Brain microvascular endothelial cell (primary cell): Measurements from ENCODE around the gene DNMT3A.

ENCODE experiments used
- DNase-seq: peaks from one replicate; pipeline ENCODE4 v3.0.0-alpha.2; 2020
- H3K27ac ChIP-seq: fragments of 250-450 bp; sonication (Bioruptor Pico); 2 replicates; pipeline ENCODE4 v1.5.1; 2020; ENCODE audit warnings: mild to moderate bottlenecking, moderate library complexity
- H3K27me3 ChIP-seq: fragments of 250-450 bp; sonication (Bioruptor Pico); replicated peaks from 2 replicates; pipeline ENCODE4 v1.5.1; 2020; ENCODE audit warnings: mild to moderate bottlenecking
- H3K36me3 ChIP-seq: fragments of 250-450 bp; sonication (Bioruptor Pico); replicated peaks from 2 replicates; pipeline ENCODE4 v1.5.1; 2020; ENCODE audit warnings: mild to moderate bottlenecking
- H3K4me3 ChIP-seq: 2 replicates; pipeline ENCODE4 v1.5.1; 2011; ENCODE audit warnings: low read depth, mild to moderate bottlenecking, control low read depth, low read length, moderate library complexity
- in situ Hi-C: cut with HindIII; loops from 2 replicates; pipeline ENCODE4 v1.10.0; 2017; ENCODE audit warnings: low sequenced_read_pairs, low pct_ligation_motif_present
- TF ChIP-seq, protein P1 (sequence below): IDR thresholded peaks from 2 replicates; pipeline ENCODE4 v1.5.1; 2011; ENCODE audit warnings: low read depth, mild to moderate bottlenecking, moderate library complexity, low read length, control low read depth, inconsistent platforms; ENCODE audit errors: missing control alignments

Gene DNMT3A

DNA sequence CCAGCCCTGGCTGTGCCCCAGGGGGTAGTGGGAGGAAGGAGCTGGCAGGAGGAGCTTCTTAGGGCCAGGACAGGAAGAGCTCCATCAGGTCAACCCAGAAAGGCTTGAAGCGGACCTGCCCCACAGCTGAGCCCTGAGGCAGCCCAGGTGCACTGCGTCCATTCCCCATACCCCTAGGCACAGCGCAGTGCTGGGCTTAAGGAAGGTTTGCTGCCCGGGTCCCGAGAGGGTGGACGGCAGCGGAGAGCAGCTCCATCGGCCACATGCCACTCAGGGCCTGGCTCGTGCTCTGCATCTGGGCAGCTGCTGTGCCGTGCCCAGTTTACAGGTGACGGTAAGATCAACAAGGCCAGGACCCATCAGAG is 26.4 kb downstream of the DNMT3A start:
- Histone ChIP-seq H3K4me3 (no peak overlapping the region), H3K27me3 (no peaks in the 10 kb centered on the region), H3K27ac (no peak overlapping the region), H3K36me3 (no peaks in the 10 kb centered on the region)
- in situ Hi-C loops: no loop called here
- TF ChIP-seq, protein P1, sequence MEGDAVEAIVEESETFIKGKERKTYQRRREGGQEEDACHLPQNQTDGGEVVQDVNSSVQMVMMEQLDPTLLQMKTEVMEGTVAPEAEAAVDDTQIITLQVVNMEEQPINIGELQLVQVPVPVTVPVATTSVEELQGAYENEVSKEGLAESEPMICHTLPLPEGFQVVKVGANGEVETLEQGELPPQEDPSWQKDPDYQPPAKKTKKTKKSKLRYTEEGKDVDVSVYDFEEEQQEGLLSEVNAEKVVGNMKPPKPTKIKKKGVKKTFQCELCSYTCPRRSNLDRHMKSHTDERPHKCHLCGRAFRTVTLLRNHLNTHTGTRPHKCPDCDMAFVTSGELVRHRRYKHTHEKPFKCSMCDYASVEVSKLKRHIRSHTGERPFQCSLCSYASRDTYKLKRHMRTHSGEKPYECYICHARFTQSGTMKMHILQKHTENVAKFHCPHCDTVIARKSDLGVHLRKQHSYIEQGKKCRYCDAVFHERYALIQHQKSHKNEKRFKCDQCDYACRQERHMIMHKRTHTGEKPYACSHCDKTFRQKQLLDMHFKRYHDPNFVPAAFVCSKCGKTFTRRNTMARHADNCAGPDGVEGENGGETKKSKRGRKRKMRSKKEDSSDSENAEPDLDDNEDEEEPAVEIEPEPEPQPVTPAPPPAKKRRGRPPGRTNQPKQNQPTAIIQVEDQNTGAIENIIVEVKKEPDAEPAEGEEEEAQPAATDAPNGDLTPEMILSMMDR: no peak
- DNase-seq: no peak

GRCh38 chr2:25314514-25315315 is 27.0 kb downstream of the DNMT3A start:
- no peak overlapping the region for H3K4me3 ChIP-seq
- no peak for DNase-seq
- H3K27ac ChIP-seq: no peak overlapping the region
- TF ChIP-seq, protein P1: no peak
- no peaks in the 10 kb centered on the region for H3K36me3 ChIP-seq
- no peaks in the 10 kb centered on the region for H3K27me3 ChIP-seq
- in situ Hi-C loops: no loop called here

DNA sequence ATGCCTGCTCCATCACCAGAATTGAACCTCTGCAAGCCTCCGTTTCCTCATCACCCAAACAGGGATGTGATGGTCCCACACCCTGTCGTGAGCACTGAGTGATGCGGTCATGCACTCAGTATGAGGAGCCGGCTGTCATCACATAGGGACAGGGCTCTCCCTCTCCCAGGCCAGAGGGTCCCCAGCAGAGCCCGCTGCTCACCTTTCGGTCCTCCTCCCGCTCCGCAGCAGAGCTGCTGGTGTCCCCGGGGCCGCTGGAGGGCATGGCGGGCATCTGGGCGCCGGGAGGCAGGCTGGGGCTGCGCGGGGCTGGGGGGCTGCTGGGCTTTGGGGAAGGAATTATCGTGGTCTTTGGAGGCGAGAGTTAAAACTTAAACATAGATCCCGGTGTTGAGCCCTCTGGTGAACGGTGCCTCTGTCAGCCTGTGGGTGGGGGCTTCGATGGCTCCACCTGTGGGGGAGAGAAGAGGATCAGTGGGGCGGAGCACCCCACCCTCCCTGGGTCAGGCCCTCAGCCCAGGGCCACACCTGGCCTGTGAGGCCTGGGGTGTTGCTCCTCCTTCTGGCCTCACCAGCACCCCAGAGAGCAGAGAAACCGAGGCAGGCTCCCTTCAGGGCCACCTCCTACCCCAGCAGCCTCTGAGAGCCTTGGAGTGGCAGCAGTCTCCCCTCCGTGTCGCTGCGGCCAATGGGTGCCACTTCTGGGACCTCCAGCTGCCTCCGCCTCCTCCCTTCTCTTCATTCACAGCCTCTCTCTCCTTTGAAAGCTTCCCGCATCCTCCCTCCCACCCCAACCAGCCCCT is 27.8 kb downstream of the DNMT3A start:
- no peaks in the 10 kb centered on the region for H3K36me3 ChIP-seq
- no peak for DNase-seq
- no peak overlapping the region for H3K4me3 ChIP-seq
- in situ Hi-C loops: no loop called here
- TF ChIP-seq, protein P1: no peak
- no peaks in the 10 kb centered on the region for H3K27me3 ChIP-seq
- no peak overlapping the region for H3K27ac ChIP-seq

DNA sequence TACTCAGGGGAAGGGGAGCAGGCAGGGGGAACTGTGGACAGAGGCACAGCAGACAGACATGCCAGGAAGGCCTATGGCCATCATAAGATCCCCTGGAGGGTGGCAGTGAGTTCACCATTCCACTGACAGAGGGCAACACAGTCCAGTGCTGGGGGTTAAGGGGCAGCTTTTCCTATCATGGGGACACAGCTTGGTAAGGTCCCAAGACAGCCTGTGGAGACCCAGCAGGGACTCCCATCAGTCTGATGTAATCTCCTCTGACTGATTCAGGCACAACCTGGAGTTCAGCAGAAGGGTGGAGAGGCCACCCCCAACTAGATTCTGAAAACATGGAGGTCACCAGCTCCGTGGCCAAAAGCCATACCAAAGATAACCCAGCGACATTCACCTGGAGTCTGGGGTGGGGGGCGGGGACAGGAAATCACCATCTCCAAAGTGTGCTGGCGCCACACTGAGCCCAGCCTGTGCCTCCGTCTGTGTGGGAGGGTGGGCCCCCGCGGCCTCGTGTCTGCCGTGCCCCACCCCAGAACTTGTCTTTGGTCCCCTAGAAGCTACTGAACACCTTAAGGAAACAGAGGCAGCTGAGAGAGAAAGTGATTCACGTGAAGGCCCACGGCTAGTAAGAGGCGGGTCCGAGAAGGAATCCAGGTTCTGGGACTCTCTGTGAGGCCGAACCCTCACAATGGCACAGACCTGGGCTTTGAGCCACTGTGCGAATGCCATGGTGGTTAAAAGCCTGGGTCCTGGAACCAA is 28.6 kb downstream of the DNMT3A start:
- DNase-seq: no peak
- H3K27me3 ChIP-seq: no peaks in the 10 kb centered on the region
- H3K27ac ChIP-seq: no peak overlapping the region
- H3K36me3 ChIP-seq: no peaks in the 10 kb centered on the region
- in situ Hi-C loops: no loop called here
- H3K4me3 ChIP-seq: no peak overlapping the region
- TF ChIP-seq, protein P1: no peak

- in situ Hi-C loops: no loop called here
- Histone ChIP-seq H3K27ac (no peak overlapping the region), H3K36me3 (no peaks in the 10 kb centered on the region), H3K4me3 (no peak overlapping the region), H3K27me3 (no peaks in the 10 kb centered on the region)
- TF ChIP-seq, protein P1: no peak
- DNase-seq: no peak
These were observed 29.7 kb downstream of the DNMT3A start for GRCh38 chr2:25311865-25312575.
